K562 treated with DMSO at 1 percent for 12 hours (cell line): Measurements from ENCODE around the gene MYL2. TPM values are rescaled to one million over a fixed set of nuclear protein-coding genes. Genes with fewer than 3 reads are reported as not detected.

Source experiments
- total RNA-seq: library from RNA; unstranded; fragments of 300-600 nt; gene quantifications from 2 replicates; pipeline ENCODE4 v1.2.3, GENCODE V29; 2022; ENCODE audit not compliant: insufficient read depth

Gene MYL2
- total RNA-seq, result not detected in 2 replicates

GRCh38 chr12:110920324-110920910 is at the start of gene MYL2:
MYL2 (minus strand) TSS chr12:110920579; CDS start chr12:110920529, 50 bp downstream.

Other genes with a start within 250 kb of the MYL2 start
- gene HVCN1, start 231.5 kb downstream of the MYL2 start, total RNA-seq, result 4.4 and 8.1 TPM in 2 replicates
- gene PPP1CC, start 177.7 kb downstream of the MYL2 start, total RNA-seq, result 112 and 185 TPM in 2 replicates
- not detected in 2 replicates for gene CCDC63, start 73.6 kb downstream of the MYL2 start, total RNA-seq
- not detected in 2 replicates for gene CUX2, start 113.6 kb upstream of the MYL2 start, total RNA-seq